Right lobe of liver (tissue), 4 donors: ENCODE data around the gene SUSD2.

ENCODE experiments used
- POLR2A ChIP-seq: fragments of 450-650 bp; IDR thresholded peaks from one replicate; pipeline ENCODE4 v1.6.1; 2017; ENCODE audit warnings: antibody characterized with exemption, mild to moderate bottlenecking
- TF ChIP-seq, protein P1 (sequence below), 4 donors: fragments of 200-600 bp in 3 of 4; fragments of 450-650 bp in 1 of 4; IDR thresholded peaks; one replicate each; pipeline versions ENCODE4 v1.5.1 to v1.8.0; 2016 to 2022; ENCODE audit warnings: antibody characterized with exemption in 4 of 4, mild to moderate bottlenecking in 2 of 4
- donor health status: DM: no; HTN: no; CAD: no.
- donor health status: DM: no; HTN: no; CAD: no.
- donor health status: DM: no; HTN: yes; CAD: no.

DNA sequence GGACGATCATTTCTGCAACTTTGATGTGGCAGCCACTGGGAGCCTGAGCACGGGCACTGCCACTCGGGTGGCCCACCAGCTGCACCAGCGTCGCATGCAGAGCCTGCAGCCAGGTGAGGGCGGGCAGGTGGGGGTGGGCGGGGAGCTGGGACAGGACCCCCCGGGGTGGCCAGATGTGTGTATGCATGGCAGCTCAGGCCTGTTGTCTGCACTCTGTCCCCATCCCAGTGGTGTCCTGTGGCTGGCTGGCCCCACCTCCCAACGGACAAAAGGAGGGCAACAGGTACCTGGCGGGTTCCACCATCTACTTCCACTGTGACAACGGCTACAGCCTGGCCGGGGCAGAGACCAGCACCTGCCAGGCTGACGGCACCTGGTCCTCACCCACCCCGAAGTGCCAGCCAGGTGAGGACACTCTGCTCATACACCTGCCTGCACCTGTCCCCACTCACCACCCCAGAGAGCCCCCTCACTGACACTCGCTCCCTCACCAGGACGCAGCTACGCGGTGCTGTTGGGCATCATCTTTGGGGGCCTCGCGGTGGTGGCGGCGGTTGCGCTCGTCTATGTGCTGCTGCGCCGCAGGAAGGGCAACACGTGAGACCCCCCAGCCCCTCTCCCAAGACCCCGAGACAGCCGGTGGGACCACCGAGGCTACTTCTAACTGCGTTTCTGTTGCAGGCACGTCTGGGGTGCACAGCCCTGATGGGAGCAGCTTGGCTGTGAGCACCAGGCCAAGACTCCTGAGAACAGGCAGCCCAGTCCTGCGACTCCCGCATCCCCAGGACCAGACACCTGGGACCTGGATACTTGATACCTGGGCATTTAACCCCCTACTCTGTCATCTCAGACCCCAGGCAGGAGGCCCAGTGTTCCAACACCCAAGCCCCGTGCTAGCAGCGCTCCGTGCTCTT lies 6.7 kb downstream of the SUSD2 start:
- TF ChIP-seq, protein P1, sequence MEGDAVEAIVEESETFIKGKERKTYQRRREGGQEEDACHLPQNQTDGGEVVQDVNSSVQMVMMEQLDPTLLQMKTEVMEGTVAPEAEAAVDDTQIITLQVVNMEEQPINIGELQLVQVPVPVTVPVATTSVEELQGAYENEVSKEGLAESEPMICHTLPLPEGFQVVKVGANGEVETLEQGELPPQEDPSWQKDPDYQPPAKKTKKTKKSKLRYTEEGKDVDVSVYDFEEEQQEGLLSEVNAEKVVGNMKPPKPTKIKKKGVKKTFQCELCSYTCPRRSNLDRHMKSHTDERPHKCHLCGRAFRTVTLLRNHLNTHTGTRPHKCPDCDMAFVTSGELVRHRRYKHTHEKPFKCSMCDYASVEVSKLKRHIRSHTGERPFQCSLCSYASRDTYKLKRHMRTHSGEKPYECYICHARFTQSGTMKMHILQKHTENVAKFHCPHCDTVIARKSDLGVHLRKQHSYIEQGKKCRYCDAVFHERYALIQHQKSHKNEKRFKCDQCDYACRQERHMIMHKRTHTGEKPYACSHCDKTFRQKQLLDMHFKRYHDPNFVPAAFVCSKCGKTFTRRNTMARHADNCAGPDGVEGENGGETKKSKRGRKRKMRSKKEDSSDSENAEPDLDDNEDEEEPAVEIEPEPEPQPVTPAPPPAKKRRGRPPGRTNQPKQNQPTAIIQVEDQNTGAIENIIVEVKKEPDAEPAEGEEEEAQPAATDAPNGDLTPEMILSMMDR (IDR thresholded peaks at IDR 0.05) = no peak
- TF ChIP-seq POLR2A = no peak
